DMS153 treated with DMSO at 0.1 percent for 48 hours (cell line): ENCODE data around the gene TSPAN14.
"Not testable (repeated sequence)": the region's sequence is repeated elsewhere in the genome, so short reads cannot be mapped to it uniquely, and the experiment has no call there.

Experiments
- DNase-seq: peaks from one replicate; lab custom pipeline; 2025; ENCODE audit not compliant: unreplicated experiment; lab: John Stamatoyannopoulos, UW

The TSPAN14 gene, protein sequence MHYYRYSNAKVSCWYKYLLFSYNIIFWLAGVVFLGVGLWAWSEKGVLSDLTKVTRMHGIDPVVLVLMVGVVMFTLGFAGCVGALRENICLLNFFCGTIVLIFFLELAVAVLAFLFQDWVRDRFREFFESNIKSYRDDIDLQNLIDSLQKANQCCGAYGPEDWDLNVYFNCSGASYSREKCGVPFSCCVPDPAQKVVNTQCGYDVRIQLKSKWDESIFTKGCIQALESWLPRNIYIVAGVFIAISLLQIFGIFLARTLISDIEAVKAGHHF

DNA sequence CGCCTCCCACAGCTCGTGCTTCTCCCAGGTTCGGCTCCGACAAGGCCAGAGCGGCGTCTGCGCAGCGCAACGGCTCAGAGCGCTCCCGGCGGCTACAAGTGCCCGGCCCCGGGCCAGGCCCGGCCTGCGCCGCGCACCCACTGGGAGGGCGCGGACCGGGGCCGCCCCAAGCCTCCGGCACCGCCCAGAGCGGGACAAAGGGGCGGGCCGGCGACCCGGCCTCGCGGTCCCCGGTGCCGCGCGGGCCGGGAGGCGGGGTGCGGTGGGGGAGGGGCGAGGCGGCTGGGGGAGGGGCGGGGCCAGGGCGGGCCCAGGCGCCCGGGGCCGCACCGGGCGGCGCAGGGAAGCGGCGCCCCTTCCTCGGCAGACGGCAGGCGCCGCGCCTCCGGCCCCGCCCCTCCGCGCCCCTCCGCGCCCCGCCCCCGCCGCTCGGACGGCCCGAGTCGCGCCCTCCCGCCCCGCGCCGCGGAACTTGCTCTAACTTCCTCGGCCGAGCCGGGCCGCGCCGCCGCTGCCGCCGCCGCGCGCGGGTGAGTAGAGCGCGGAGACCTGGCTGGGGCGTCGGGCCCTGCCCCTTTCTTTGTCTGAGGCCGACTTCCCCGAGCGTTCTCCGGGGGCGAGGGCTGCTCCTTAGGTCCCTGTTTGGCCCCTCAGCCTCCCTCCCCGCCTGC, at the start of gene TSPAN14:
TSPAN14 (plus strand) TSS at position 469 of the 671 bp plus-strand sequence. CDS start 34,924 bp downstream, outside the sequence.
- DNase-seq: peak; percentile 68

GRCh38 chr10:80405035-80405434, 49.1 kb upstream of the TSPAN14 start:
- no peak for DNase-seq

DNA sequence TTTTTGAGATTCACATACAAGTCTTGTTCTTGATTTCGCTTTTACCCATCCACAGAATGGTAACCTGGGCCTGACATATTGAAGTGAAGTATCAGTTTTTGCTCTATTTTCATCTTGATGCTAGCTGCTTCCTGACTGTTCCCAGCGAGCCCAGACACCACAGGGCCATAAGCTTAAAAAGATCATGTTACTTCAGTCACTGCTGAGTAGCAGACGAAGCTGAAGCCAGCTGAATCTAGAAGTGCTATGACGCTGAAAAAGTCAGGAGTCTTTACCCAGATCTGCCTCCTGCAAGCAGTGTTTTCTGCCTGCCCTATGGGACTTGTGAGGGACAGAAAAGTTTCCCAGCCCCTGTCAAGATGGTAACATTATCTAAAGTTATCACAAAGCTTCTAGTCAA, 48.5 kb upstream of the TSPAN14 start:
- no peak for DNase-seq

DNA sequence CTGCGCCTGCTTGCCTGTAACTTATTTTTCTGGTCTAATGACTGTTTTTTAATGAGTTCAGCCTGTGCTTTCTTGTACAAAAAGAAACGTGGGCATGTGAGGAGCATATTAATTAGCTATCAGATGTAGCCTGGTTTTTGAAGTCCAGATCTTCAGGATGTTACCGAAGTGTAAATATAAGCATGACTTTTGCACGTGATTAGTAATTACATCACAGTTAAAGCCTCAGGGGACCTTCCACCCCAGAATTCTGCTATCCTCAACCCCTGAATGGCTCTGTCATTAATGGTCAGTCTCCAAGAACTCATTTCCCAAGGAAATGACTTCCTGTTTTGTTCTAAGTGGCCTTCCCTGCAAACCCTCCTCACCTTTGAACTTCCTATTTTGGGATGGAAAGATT, 47.9 kb upstream of the TSPAN14 start:
- DNase-seq: no peak

DNA sequence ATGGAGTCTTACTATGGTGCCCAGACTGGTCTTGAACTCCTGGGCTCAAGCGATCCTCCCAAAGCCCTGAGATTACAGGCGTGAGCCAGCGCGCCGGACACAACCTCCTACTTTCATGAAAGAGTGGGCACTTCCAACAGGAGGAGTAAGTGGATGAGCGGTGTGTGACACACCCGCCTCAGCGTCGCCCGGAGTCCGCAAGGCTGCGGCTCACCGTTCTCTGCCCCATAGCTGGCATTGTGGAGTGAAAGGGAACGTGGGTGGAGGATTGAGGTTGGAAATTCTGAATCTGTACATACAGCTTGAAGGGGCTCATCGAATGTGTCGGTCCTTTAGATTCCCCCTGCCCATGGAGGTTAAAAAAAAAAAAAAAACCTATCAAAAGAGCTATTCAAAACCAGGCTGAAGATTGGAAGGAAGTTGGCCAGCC, 46.3 kb upstream of the TSPAN14 start:
- DNase-seq: peak; percentile 28

DNA sequence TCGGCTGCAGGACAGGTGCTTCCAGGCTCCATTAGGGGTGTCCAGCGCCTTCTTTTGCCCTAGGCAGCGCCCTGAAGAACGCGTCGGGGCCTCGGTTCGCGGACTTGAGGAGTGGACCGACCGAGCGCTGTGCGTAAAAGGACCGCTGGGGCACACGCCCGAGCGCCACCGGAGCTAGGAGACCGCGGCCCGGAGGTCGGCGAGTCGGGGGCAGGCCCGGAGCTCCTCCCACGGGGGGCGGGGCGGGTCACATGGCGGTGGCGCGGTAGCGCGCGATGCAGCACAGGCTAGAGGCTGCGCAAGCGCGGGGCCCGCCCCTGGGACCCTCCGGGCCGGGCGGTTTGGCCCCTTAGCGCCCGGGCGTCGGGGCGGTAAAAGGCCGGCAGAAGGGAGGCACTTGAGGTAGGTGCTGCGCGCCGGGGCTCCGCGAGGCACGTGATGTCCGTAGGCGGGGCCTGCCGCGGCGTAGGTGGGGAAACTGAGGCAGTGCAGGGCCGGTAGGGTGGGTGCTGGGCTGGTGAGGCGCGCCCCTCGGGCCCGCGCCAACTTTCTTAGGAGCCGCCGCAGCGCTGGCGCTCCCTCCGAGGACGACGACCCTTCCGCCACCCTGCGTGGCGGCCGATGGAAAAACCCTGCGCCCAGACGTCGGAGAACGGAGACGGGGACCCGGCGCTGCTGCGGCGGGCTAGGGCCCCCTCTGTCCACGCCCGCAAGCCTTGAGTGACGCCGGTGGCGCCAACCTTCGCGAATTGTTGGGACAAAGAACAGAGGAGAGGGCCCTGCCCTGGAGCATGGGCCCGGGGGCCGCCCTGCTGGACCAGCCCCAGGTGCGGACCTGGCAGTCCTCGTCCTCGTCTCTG, 45.6 kb upstream of the TSPAN14 start, which contains the start of gene PRXL2A:
PRXL2A (plus strand) TSS at position 310 of the 860 bp plus-strand sequence. CDS start 11,917 bp downstream, outside the sequence.
- peak; percentile 45 for DNase-seq

GRCh38 chr10:80409121-80409520, 45.0 kb upstream of the TSPAN14 start:
- DNase-seq: no peak

DNA sequence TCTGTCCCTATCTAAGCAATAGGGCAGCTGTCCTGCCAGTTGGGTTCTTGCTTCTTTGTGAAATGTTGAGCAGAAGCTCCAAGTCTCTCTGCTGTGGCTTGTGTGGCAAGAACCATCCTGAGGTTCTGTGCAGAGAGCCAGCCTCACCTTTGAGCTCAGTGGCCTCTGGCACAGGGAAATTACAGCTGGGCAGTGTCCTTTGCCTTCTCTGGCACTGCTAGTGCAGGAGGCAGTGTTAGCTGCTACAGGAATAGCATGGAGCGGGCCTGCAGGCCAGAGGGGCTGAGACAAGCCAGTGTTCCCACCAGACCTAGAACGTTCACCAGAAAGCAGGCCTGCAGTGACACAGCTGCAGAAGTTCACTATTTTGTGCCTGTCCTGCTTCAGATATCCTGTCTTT, 44.0 kb upstream of the TSPAN14 start:
- DNase-seq: no peak

- no peak for DNase-seq
These were observed 43.4 kb upstream of the TSPAN14 start for GRCh38 chr10:80410578-80411145.

DNA sequence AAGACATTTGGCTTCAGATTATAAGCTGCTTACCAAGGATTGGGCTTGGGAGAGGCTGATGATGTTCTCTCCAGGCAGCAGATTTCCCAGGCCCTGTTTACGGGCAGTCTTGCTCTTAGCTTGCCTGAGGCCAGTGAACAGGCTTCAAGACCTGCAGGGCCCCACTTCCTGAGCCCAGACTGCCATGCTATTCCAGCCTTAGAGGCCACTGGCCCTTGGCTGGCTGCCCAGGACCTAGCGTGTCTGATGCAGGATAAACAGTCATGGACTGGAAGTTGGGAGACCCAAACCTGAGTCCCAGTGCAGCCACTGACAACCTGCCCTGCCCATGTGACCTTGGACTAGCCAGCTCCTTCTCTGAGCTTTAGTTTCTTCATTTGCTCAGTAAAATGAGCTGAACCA, 42.8 kb upstream of the TSPAN14 start:
- DNase-seq: no peak

GRCh38 chr10:80411681-80412220, 42.4 kb upstream of the TSPAN14 start:
- DNase-seq: no peak

DNA sequence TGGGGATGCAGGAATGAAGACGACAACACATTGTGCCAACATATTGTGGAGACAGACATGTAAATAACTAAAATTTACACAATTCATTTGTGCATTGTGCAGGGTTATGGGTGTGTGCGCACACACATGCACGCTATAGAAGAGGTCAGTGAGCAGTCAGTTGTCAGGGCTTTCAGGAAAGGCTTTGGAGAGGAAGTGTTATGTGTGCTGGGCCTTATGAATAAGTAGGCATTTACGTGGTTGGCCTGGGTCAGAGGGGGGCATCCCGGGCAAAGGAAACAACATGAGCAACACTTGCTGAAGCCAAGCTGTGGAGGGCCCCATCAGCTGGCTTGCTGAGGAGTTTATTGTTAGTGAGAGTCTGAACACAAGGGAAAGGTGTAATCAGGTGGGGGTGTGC, 41.6 kb upstream of the TSPAN14 start:
- DNase-seq: no peak

DNA sequence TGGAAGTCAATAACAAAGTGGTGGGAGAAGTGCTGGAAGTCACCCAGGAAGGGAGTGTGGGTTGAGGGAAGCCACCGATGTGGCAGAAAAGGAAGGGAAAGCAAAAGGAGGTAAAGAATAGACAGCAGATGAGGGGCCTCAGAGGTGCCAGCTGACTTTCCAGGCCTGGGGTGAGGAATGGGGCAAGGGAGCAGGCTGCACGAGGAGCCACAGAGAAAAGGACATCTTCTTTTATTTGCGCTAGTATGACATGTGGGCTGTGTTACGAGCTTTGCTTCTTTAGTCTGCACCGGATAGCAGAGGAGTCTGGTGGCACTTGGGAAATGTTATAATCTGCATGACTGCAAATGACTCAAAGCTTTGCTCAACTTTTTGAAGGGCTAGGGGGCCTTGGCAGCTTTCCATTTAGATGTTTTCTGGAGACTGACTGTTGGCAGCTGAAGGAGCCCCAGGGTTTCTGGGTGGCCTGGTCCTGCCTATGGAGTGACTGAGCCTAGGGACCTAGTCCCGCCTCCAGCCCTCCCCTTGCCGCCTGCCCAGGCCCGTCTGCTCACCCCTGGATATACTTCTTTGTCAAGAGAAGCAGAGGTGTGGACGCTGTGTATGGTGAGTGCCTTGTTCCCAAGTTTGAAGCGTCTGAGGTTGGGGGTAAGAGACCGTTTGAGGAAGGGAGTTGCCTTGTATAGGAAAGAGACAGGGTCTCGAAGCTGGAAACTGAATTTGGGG, 40.7 kb upstream of the TSPAN14 start:
- no peak for DNase-seq

- DNase-seq: no peak
These were observed 39.8 kb upstream of the TSPAN14 start for GRCh38 chr10:80414142-80414895.

- no peak for DNase-seq
These were observed 38.2 kb upstream of the TSPAN14 start for GRCh38 chr10:80415734-80416478.

GRCh38 chr10:80416479-80417098, 37.5 kb upstream of the TSPAN14 start:
- no peak for DNase-seq

GRCh38 chr10:80417256-80417655, 36.9 kb upstream of the TSPAN14 start:
- DNase-seq: not testable (repeated sequence)

GRCh38 chr10:80421050-80421706, 32.9 kb upstream of the TSPAN14 start:
- no peak for DNase-seq
